ENCODE data around the gene AHCY.

Gene AHCY

DNA sequence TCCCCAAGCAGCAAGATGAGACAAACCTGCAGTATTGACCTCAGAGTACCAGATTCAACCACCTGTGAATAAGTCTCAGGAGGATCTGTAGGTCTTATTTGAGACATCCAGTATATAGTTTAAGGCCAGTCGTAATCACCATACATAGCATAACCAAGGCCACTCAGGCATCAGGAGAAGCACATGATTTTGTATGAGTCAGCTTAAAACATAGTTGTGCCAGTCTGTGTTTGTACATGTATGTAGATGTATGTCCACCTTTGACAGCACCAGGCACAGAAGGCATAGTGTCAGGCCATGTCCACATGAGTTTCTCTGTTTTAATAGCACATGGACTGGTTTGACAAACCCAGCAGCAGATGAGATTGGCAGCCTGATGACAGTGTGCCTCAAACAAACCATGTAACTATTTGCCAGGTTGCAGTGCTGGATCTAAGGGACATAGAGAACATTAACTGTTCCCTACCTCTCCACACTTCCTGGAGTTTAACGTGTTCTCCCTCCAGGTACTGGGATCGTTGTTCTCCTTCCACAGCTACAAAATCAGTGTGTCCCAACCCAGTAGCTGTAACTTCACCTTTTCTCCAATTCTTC lies 70.6 kb downstream of the AHCY start:
- intact Hi-C loops (cut with DNase I; ENCODE audit: low total_unique reads), result no loop called here
- no peak overlapping the region for H3K27ac ChIP-seq

DNA sequence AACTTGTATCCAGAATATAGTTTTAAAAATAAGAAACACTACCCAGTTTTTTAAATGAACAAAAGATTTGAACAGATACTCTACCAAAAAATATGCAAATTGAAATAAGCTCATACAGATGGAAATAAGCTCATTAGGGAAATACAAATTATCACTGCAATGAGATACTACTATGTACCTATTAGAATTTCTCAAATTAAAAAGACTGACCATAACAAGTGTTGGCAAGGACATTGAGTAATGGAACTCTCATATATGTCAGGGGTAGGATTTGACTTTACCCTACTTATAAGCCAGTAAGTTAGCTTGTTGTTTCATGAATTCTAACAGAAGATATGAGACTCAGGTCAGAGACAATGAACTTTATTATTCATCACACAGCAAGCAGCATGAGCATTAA lies 71.5 kb downstream of the AHCY start:
- TF ChIP-seq, protein P1, sequence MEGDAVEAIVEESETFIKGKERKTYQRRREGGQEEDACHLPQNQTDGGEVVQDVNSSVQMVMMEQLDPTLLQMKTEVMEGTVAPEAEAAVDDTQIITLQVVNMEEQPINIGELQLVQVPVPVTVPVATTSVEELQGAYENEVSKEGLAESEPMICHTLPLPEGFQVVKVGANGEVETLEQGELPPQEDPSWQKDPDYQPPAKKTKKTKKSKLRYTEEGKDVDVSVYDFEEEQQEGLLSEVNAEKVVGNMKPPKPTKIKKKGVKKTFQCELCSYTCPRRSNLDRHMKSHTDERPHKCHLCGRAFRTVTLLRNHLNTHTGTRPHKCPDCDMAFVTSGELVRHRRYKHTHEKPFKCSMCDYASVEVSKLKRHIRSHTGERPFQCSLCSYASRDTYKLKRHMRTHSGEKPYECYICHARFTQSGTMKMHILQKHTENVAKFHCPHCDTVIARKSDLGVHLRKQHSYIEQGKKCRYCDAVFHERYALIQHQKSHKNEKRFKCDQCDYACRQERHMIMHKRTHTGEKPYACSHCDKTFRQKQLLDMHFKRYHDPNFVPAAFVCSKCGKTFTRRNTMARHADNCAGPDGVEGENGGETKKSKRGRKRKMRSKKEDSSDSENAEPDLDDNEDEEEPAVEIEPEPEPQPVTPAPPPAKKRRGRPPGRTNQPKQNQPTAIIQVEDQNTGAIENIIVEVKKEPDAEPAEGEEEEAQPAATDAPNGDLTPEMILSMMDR (IDR thresholded peaks at IDR 0.05), result no peak
- intact Hi-C loops (cut with DNase I; ENCODE audit: low total_unique reads), result no loop called here
- H3K4me3 ChIP-seq, result no peak overlapping the region
- H3K27ac ChIP-seq, result no peak overlapping the region
- DNase-seq, result no peak
- H3K4me1 ChIP-seq, result no peaks in the 10 kb centered on the region
- no peaks in the 10 kb centered on the region for H3K27me3 ChIP-seq
- H3K9me3 ChIP-seq, result no peaks in the 10 kb centered on the region
- no peaks in the 10 kb centered on the region for H3K36me3 ChIP-seq

More for the DNA sequence above, 70.6 kb downstream of the AHCY start:
- Histone ChIP-seq H3K4me3 (no peak overlapping the region), H3K4me1 (no peaks in the 10 kb centered on the region), H3K9me3 (peaks cover 0 to 6% (median 4%) of the 10 kb centered on the region in 3 donors), H3K27me3 (no peaks in the 10 kb centered on the region), H3K36me3 (no peaks in the 10 kb centered on the region)
- no peak for DNase-seq
- TF ChIP-seq, protein P1 (IDR thresholded peaks at IDR 0.05), result no peak

Data from tibial artery (tissue), 4 donors.